Measurements from ENCODE around the gene HNRNPUL2.
"Not testable (repeated sequence)": the region's sequence is repeated elsewhere in the genome, so short reads cannot be mapped to it uniquely, and the experiment has no call there.

Gene HNRNPUL2

DNA sequence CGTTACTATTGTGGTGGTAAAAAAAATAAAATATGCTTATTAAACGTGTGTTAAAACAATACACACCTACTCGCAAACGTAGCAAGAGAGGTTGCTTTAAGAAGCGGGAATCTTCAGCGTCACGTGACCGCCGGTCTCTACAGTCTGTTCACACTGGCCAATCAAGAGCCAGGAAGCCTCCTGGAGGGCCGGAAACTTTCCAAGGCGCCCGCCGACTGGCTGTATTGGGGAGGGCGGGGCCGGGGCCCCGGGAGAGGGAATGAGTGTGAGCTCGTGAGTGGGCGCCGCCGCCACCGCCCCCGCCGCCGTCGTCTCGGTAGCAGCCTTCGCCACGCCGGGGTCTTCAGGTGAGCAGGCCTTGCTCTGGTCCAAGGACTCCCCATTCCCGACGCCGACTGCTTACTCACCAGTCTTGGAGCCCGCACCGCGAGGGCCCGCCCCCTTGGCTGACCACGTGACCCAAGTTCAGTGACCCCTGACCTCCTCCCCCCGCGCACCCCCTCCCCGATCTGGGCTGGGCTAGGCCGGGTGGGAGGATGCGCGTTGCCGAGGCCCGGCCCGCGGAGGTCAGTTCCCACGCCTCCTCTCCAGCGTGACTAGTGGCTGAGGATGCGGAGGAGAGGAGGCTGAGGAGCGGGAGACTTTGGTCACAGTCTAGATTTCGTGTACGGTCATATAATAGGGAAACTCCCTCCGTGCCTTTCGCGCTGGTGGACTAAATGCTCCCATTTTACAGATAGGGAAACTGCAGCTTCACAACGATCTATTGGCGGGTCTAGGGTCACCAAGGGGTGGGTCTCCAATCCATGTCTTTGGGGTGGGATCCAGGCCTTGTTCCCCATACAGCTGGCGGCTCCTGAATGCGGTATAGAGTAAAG, 44.1 kb upstream of the HNRNPUL2 start, which contains the start of gene TAF6L:
TAF6L (plus strand) TSS at position 253 of the 878 bp plus-strand sequence. CDS start 4,388 bp downstream, outside the sequence.
- Histone ChIP-seq H3K4me2 (ENCODE audit: low read depth, low read length) (peak within 1 kb of the TSS; percentile 95), H3K27me3 (replicated peaks; ENCODE audit: insufficient read depth, low read length) (no peaks in the 10 kb centered on the region), H4K20me1 (ENCODE audit: insufficient read depth, low read length) (no peaks in the 10 kb centered on the region), H3K79me2 (ENCODE audit: low read length) (peaks cover 31% of the 10 kb centered on the region), H3F3A (ENCODE audit: insufficient read depth, low read length) (peaks cover 17% of the 10 kb centered on the region), H3K9me3 (replicated peaks; ENCODE audit: insufficient read depth, low read length) (no peaks in the 10 kb centered on the region), H3K9ac (ENCODE audit: low read length) (peak within 1 kb of the TSS; percentile 71), H3K9me2 (replicated peaks; ENCODE audit: insufficient read depth, low read length) (no peaks in the 10 kb centered on the region), H2AFZ (ENCODE audit: low read length) (peak within 1 kb of the TSS; percentile 87), H3K36me3 (replicated peaks; ENCODE audit: insufficient read depth, low read length) (no peaks in the 10 kb centered on the region), H3K27ac (ENCODE audit: low read length) (peak within 1 kb of the TSS; percentile 72), H3K4me1 (ENCODE audit: low read length) (peaks cover 10% of the 10 kb centered on the region), H3K4me3 (ENCODE audit: low read length) (peak within 1 kb of the TSS; percentile 81)
- DNase-seq = peak; percentile 97
- TF ChIP-seq EZH2 (optimal IDR thresholded peaks at IDR 0.05; ENCODE audit: low read depth, low read length) (no peak), EZH2phosphoT487 (IDR thresholded peaks at IDR 0.05; ENCODE audit: low read length) (no peak)
- TF ChIP-seq, protein P1, sequence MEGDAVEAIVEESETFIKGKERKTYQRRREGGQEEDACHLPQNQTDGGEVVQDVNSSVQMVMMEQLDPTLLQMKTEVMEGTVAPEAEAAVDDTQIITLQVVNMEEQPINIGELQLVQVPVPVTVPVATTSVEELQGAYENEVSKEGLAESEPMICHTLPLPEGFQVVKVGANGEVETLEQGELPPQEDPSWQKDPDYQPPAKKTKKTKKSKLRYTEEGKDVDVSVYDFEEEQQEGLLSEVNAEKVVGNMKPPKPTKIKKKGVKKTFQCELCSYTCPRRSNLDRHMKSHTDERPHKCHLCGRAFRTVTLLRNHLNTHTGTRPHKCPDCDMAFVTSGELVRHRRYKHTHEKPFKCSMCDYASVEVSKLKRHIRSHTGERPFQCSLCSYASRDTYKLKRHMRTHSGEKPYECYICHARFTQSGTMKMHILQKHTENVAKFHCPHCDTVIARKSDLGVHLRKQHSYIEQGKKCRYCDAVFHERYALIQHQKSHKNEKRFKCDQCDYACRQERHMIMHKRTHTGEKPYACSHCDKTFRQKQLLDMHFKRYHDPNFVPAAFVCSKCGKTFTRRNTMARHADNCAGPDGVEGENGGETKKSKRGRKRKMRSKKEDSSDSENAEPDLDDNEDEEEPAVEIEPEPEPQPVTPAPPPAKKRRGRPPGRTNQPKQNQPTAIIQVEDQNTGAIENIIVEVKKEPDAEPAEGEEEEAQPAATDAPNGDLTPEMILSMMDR (IDR thresholded peaks at IDR 0.05; ENCODE audit: low read length) = no peak

DNA sequence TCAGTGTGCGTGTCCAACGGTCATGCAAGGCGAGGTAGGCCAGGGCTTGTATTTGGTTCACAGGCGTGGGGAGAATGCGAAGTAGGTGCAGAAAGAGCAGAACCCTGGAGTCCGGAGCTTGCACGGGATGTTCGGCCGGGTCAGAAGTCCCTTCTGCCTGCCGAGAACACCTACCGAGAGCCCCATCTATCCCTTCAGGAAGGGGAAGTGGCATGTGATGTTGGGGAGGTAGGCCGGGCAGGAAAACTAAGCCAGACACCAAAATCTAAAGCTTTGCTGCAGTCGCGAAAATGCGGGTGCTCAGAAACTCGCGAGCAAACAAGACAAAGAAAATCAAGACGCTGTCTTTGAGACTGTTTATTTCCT, 43.5 kb upstream of the HNRNPUL2 start:
- Histone ChIP-seq H3K9me2 (replicated peaks; ENCODE audit: insufficient read depth, low read length) (no peaks in the 10 kb centered on the region), H3K27me3 (replicated peaks; ENCODE audit: insufficient read depth, low read length) (no peaks in the 10 kb centered on the region), H3K4me1 (ENCODE audit: low read length) (peaks cover 10% of the 10 kb centered on the region), H3F3A (ENCODE audit: insufficient read depth, low read length) (peaks cover 17% of the 10 kb centered on the region), H3K9ac (ENCODE audit: low read length) (peak overlapping the region; percentile 71), H4K20me1 (ENCODE audit: insufficient read depth, low read length) (no peaks in the 10 kb centered on the region), H3K27ac (ENCODE audit: low read length) (peak overlapping the region; percentile 72), H3K4me2 (ENCODE audit: low read depth, low read length) (peak overlapping the region; percentile 95), H3K4me3 (ENCODE audit: low read length) (peak overlapping the region; percentile 81), H3K79me2 (ENCODE audit: low read length) (peaks cover 31% of the 10 kb centered on the region), H2AFZ (ENCODE audit: low read length) (peak overlapping the region; percentile 87), H3K9me3 (replicated peaks; ENCODE audit: insufficient read depth, low read length) (no peaks in the 10 kb centered on the region), H3K36me3 (replicated peaks; ENCODE audit: insufficient read depth, low read length) (no peaks in the 10 kb centered on the region)
- no peak for TF ChIP-seq EZH2 (optimal IDR thresholded peaks at IDR 0.05; ENCODE audit: low read depth, low read length)
- TF ChIP-seq, protein P1 (IDR thresholded peaks at IDR 0.05; ENCODE audit: low read length) = no peak
- no peak for TF ChIP-seq EZH2phosphoT487 (IDR thresholded peaks at IDR 0.05; ENCODE audit: low read length)
- DNase-seq = no peak

DNA sequence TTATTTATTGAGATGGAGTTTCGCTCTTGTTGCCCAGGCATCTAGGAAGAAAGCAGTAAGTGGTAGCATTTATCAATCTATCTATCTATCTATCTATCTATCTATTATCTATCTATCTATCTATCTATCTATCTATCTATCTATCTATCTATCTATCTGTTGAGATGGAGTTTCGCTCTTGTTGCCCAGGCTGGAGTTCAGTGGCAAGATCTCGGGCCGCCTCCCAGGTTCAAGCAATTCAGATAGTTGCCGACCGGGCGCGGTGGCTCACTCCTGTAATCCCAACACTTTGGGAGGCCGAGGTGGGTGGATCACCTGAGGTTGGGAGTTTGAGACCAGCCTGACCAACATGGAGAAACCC, 33.6 kb upstream of the HNRNPUL2 start:
- Histone ChIP-seq H3K4me3 (ENCODE audit: low read length) (peak overlapping the region; percentile 99; the same call in 1 of the 2 replicates), H2AFZ (ENCODE audit: low read length) (peak overlapping the region; percentile 53; the same call in 1 of the 2 replicates), H3K4me2 (ENCODE audit: low read depth, low read length) (peak overlapping the region; percentile 24; the same call in 1 of the 2 replicates), H3K79me2 (ENCODE audit: low read length) (peaks cover 15% of the 10 kb centered on the region)
- H3K9me3 ChIP-seq (replicated peaks; ENCODE audit: insufficient read depth, low read length); H3K9me2 ChIP-seq (replicated peaks; ENCODE audit: insufficient read depth, low read length); H3F3A ChIP-seq (ENCODE audit: insufficient read depth, low read length); H4K20me1 ChIP-seq (ENCODE audit: insufficient read depth, low read length); H3K4me1 ChIP-seq (ENCODE audit: low read length); H3K36me3 ChIP-seq (replicated peaks; ENCODE audit: insufficient read depth, low read length); H3K27ac ChIP-seq (ENCODE audit: low read length); H3K27me3 ChIP-seq (replicated peaks; ENCODE audit: insufficient read depth, low read length); DNase-seq; H3K9ac ChIP-seq (ENCODE audit: low read length): not testable (repeated sequence)
